Measurements from ENCODE around the gene TSEN15.
A peak's percentile ranks its signal among the peaks of the same experiment; 100 is the strongest.

The TSEN15 gene

GRCh38 chr1:184051485-184052193, at the start of gene TSEN15:
TSEN15 (plus strand) TSS chr1:184051730; CDS start chr1:184051756, 26 bp downstream.
- Histone ChIP-seq H3K4me3 (ENCODE audit: low read depth, low read length) (peak within 1 kb of the TSS; percentile 88), H3K36me3 (ENCODE audit: control insufficient read depth, insufficient read depth, low read length) (no peaks in the 10 kb centered on the region), H3K4me1 (ENCODE audit: control insufficient read depth, insufficient read depth, low read length) (peaks cover 13% of the 10 kb centered on the region), H3K9me3 (ENCODE audit: control insufficient read depth, insufficient read depth, low read length) (no peaks in the 10 kb centered on the region), H3K9ac (ENCODE audit: low read depth, low read length) (peak within 1 kb of the TSS; percentile 94), H3K27me3 (ENCODE audit: control insufficient read depth, insufficient read depth, low read length) (peaks cover 12% of the 10 kb centered on the region)

GRCh38 chr1:184002071-184002470, 49.5 kb upstream of the TSEN15 start:
- no peaks in the 10 kb centered on the region for H3K9me3 ChIP-seq (ENCODE audit: control insufficient read depth, insufficient read depth, low read length)
- H3K27me3 ChIP-seq (ENCODE audit: control insufficient read depth, insufficient read depth, low read length), result no peaks in the 10 kb centered on the region
- no peak overlapping the region for H3K4me3 ChIP-seq (ENCODE audit: low read depth, low read length)
- H3K4me1 ChIP-seq (ENCODE audit: control insufficient read depth, insufficient read depth, low read length), result no peaks in the 10 kb centered on the region
- H3K36me3 ChIP-seq (ENCODE audit: control insufficient read depth, insufficient read depth, low read length), result no peaks in the 10 kb centered on the region
- no peak overlapping the region for H3K9ac ChIP-seq (ENCODE audit: low read depth, low read length)

GRCh38 chr1:184004935-184005334, 46.6 kb upstream of the TSEN15 start:
- Histone ChIP-seq H3K4me1 (ENCODE audit: control insufficient read depth, insufficient read depth, low read length) (no peaks in the 10 kb centered on the region), H3K36me3 (ENCODE audit: control insufficient read depth, insufficient read depth, low read length) (no peaks in the 10 kb centered on the region), H3K27me3 (ENCODE audit: control insufficient read depth, insufficient read depth, low read length) (no peaks in the 10 kb centered on the region), H3K9ac (ENCODE audit: low read depth, low read length) (no peak overlapping the region), H3K9me3 (ENCODE audit: control insufficient read depth, insufficient read depth, low read length) (no peaks in the 10 kb centered on the region), H3K4me3 (ENCODE audit: low read depth, low read length) (no peak overlapping the region)

- no peaks in the 10 kb centered on the region for H3K4me1 ChIP-seq (ENCODE audit: control insufficient read depth, insufficient read depth, low read length)
Measured at GRCh38 chr1:184005506-184005905, 46.0 kb upstream of the TSEN15 start.

GRCh38 chr1:184010788-184011187, 40.7 kb upstream of the TSEN15 start:
- H3K9ac ChIP-seq (ENCODE audit: low read depth, low read length), result no peak overlapping the region
- H3K36me3 ChIP-seq (ENCODE audit: control insufficient read depth, insufficient read depth, low read length), result no peaks in the 10 kb centered on the region
- H3K4me1 ChIP-seq (ENCODE audit: control insufficient read depth, insufficient read depth, low read length), result no peaks in the 10 kb centered on the region
- no peak overlapping the region for H3K4me3 ChIP-seq (ENCODE audit: low read depth, low read length)
- H3K27me3 ChIP-seq (ENCODE audit: control insufficient read depth, insufficient read depth, low read length), result no peaks in the 10 kb centered on the region
- no peaks in the 10 kb centered on the region for H3K9me3 ChIP-seq (ENCODE audit: control insufficient read depth, insufficient read depth, low read length)

More at GRCh38 chr1:184005506-184005905, 46.0 kb upstream of the TSEN15 start:
- Histone ChIP-seq H3K9me3 (ENCODE audit: control insufficient read depth, insufficient read depth, low read length) (no peaks in the 10 kb centered on the region), H3K9ac (ENCODE audit: low read depth, low read length) (no peak overlapping the region), H3K36me3 (ENCODE audit: control insufficient read depth, insufficient read depth, low read length) (no peaks in the 10 kb centered on the region), H3K4me3 (ENCODE audit: low read depth, low read length) (no peak overlapping the region), H3K27me3 (ENCODE audit: control insufficient read depth, insufficient read depth, low read length) (no peaks in the 10 kb centered on the region)

GRCh38 chr1:184012187-184012586, 39.3 kb upstream of the TSEN15 start:
- no peaks in the 10 kb centered on the region for H3K36me3 ChIP-seq (ENCODE audit: control insufficient read depth, insufficient read depth, low read length)
- H3K4me3 ChIP-seq (ENCODE audit: low read depth, low read length), result no peak overlapping the region
- no peak overlapping the region for H3K9ac ChIP-seq (ENCODE audit: low read depth, low read length)
- no peaks in the 10 kb centered on the region for H3K4me1 ChIP-seq (ENCODE audit: control insufficient read depth, insufficient read depth, low read length)
- H3K9me3 ChIP-seq (ENCODE audit: control insufficient read depth, insufficient read depth, low read length), result no peaks in the 10 kb centered on the region
- no peaks in the 10 kb centered on the region for H3K27me3 ChIP-seq (ENCODE audit: control insufficient read depth, insufficient read depth, low read length)

- Histone ChIP-seq H3K9me3 (ENCODE audit: control insufficient read depth, insufficient read depth, low read length) (no peaks in the 10 kb centered on the region), H3K4me3 (ENCODE audit: low read depth, low read length) (no peak overlapping the region), H3K9ac (ENCODE audit: low read depth, low read length) (no peak overlapping the region), H3K27me3 (ENCODE audit: control insufficient read depth, insufficient read depth, low read length) (no peaks in the 10 kb centered on the region), H3K36me3 (ENCODE audit: control insufficient read depth, insufficient read depth, low read length) (no peaks in the 10 kb centered on the region), H3K4me1 (ENCODE audit: control insufficient read depth, insufficient read depth, low read length) (no peaks in the 10 kb centered on the region)
Measured at GRCh38 chr1:184014271-184014670, 37.3 kb upstream of the TSEN15 start.

GRCh38 chr1:184016169-184016568, 35.4 kb upstream of the TSEN15 start:
- Histone ChIP-seq H3K4me3 (ENCODE audit: low read depth, low read length) (no peak overlapping the region), H3K27me3 (ENCODE audit: control insufficient read depth, insufficient read depth, low read length) (no peaks in the 10 kb centered on the region), H3K36me3 (ENCODE audit: control insufficient read depth, insufficient read depth, low read length) (no peaks in the 10 kb centered on the region), H3K4me1 (ENCODE audit: control insufficient read depth, insufficient read depth, low read length) (no peaks in the 10 kb centered on the region), H3K9me3 (ENCODE audit: control insufficient read depth, insufficient read depth, low read length) (no peaks in the 10 kb centered on the region), H3K9ac (ENCODE audit: low read depth, low read length) (no peak overlapping the region)

GRCh38 chr1:184017306-184017705, 34.2 kb upstream of the TSEN15 start:
- Histone ChIP-seq H3K36me3 (ENCODE audit: control insufficient read depth, insufficient read depth, low read length) (no peaks in the 10 kb centered on the region), H3K27me3 (ENCODE audit: control insufficient read depth, insufficient read depth, low read length) (no peaks in the 10 kb centered on the region), H3K9ac (ENCODE audit: low read depth, low read length) (no peak overlapping the region), H3K9me3 (ENCODE audit: control insufficient read depth, insufficient read depth, low read length) (no peaks in the 10 kb centered on the region), H3K4me3 (ENCODE audit: low read depth, low read length) (no peak overlapping the region), H3K4me1 (ENCODE audit: control insufficient read depth, insufficient read depth, low read length) (no peaks in the 10 kb centered on the region)

- H3K36me3 ChIP-seq (ENCODE audit: control insufficient read depth, insufficient read depth, low read length), result no peaks in the 10 kb centered on the region
- H3K9ac ChIP-seq (ENCODE audit: low read depth, low read length), result no peak overlapping the region
- H3K4me3 ChIP-seq (ENCODE audit: low read depth, low read length), result no peak overlapping the region
- H3K9me3 ChIP-seq (ENCODE audit: control insufficient read depth, insufficient read depth, low read length), result no peaks in the 10 kb centered on the region
- H3K27me3 ChIP-seq (ENCODE audit: control insufficient read depth, insufficient read depth, low read length), result no peaks in the 10 kb centered on the region
- no peaks in the 10 kb centered on the region for H3K4me1 ChIP-seq (ENCODE audit: control insufficient read depth, insufficient read depth, low read length)
Measured at GRCh38 chr1:184018622-184019021, 32.9 kb upstream of the TSEN15 start.

- no peak overlapping the region for H3K4me3 ChIP-seq (ENCODE audit: low read depth, low read length)
Measured at GRCh38 chr1:184019069-184019468, 32.5 kb upstream of the TSEN15 start.

GRCh38 chr1:184019506-184019905, 32.0 kb upstream of the TSEN15 start:
- no peaks in the 10 kb centered on the region for H3K9me3 ChIP-seq (ENCODE audit: control insufficient read depth, insufficient read depth, low read length)

More at GRCh38 chr1:184019069-184019468, 32.5 kb upstream of the TSEN15 start:
- no peak overlapping the region for H3K9ac ChIP-seq (ENCODE audit: low read depth, low read length)
- no peaks in the 10 kb centered on the region for H3K36me3 ChIP-seq (ENCODE audit: control insufficient read depth, insufficient read depth, low read length)
- no peaks in the 10 kb centered on the region for H3K4me1 ChIP-seq (ENCODE audit: control insufficient read depth, insufficient read depth, low read length)
- no peaks in the 10 kb centered on the region for H3K27me3 ChIP-seq (ENCODE audit: control insufficient read depth, insufficient read depth, low read length)
- no peaks in the 10 kb centered on the region for H3K9me3 ChIP-seq (ENCODE audit: control insufficient read depth, insufficient read depth, low read length)

More at GRCh38 chr1:184019506-184019905, 32.0 kb upstream of the TSEN15 start:
- no peaks in the 10 kb centered on the region for H3K4me1 ChIP-seq (ENCODE audit: control insufficient read depth, insufficient read depth, low read length)
- no peaks in the 10 kb centered on the region for H3K27me3 ChIP-seq (ENCODE audit: control insufficient read depth, insufficient read depth, low read length)
- no peak overlapping the region for H3K9ac ChIP-seq (ENCODE audit: low read depth, low read length)
- no peaks in the 10 kb centered on the region for H3K36me3 ChIP-seq (ENCODE audit: control insufficient read depth, insufficient read depth, low read length)
- no peak overlapping the region for H3K4me3 ChIP-seq (ENCODE audit: low read depth, low read length)

All from iPS-15b (cell line).